ENCODE results near the gene RHCG.

Gene RHCG

GRCh38 chr15:89441295-89441812, 55.0 kb downstream of the RHCG start:
- Histone ChIP-seq H3K4me1 (ENCODE audit: control insufficient read depth, insufficient read depth, low read length) (no peaks in the 10 kb centered on the region), H3K36me3 (ENCODE audit: control insufficient read depth, insufficient read depth, low read length, severe bottlenecking) (no peaks in the 10 kb centered on the region), H3K9ac (ENCODE audit: low read length) (no peak overlapping the region), H3K27me3 (replicated peaks; ENCODE audit: control insufficient read depth, insufficient read depth, low read length) (peaks cover 85% of the 10 kb centered on the region), H3K4me3 (ENCODE audit: low read length) (no peak overlapping the region), H3K9me3 (ENCODE audit: control insufficient read depth, low read length) (no peaks in the 10 kb centered on the region)
- DNase-seq (ENCODE audit: low read depth): no peak

DNA sequence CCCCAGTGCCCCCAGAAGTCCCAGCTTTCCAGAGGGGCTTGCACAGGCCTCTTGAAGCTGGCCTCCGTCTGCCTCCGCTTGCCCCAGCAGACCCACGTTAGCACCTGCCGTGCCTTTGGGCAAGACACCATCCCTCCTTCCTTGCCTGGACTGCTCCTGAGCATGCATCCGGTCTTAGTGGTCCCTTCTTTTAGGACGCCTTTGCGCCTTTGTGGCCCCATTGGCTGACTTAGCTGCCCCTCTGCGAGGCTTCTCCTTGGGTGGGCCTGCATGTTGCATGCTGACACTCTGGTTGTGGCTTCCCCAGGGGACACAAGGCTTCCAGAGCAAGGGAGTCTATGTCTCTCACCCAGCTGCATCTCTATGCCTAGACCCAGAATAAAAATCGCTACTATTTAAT, 56.6 kb downstream of the RHCG start:
- Histone ChIP-seq H3K27me3 (replicated peaks; ENCODE audit: control insufficient read depth, insufficient read depth, low read length) (peaks cover 85% of the 10 kb centered on the region), H3K9ac (ENCODE audit: low read length) (no peak overlapping the region), H3K4me1 (ENCODE audit: control insufficient read depth, insufficient read depth, low read length) (no peaks in the 10 kb centered on the region), H3K36me3 (ENCODE audit: control insufficient read depth, insufficient read depth, low read length, severe bottlenecking) (no peaks in the 10 kb centered on the region), H3K9me3 (ENCODE audit: control insufficient read depth, low read length) (no peaks in the 10 kb centered on the region), H3K4me3 (ENCODE audit: low read length) (no peak overlapping the region)
- no peak for DNase-seq (ENCODE audit: low read depth)

- H3K9ac ChIP-seq (ENCODE audit: low read length): no peak overlapping the region
- H3K9me3 ChIP-seq (ENCODE audit: control insufficient read depth, low read length): no peaks in the 10 kb centered on the region
- no peak overlapping the region for H3K4me3 ChIP-seq (ENCODE audit: low read length)
- H3K4me1 ChIP-seq (ENCODE audit: control insufficient read depth, insufficient read depth, low read length): no peaks in the 10 kb centered on the region
- H3K36me3 ChIP-seq (ENCODE audit: control insufficient read depth, insufficient read depth, low read length, severe bottlenecking): no peaks in the 10 kb centered on the region
- H3K27me3 ChIP-seq (replicated peaks; ENCODE audit: control insufficient read depth, insufficient read depth, low read length): peaks cover 71% of the 10 kb centered on the region
- no peak for DNase-seq (ENCODE audit: low read depth)
Observed at GRCh38 chr15:89436560-89437311, 59.6 kb downstream of the RHCG start.

DNA sequence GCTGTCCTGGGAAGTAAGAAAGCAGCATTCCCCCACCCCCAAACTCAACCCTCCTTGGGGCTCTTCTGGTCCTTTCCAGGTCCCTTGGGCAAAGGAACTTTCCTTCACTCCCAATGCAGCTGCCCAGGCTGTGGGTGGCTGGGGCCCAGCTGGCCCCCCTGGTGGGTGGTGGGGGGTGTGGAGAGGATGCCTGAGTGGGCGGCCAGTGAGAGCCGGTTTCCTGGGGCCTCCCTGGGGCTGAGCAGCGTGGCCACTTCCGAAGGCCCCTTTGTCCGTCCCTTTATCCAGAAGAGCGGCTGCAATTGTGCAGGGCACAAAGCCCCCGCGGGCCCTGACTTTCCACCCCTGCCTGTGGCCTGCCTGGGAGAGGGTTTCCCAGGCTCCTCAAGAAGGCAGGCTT, 61.0 kb downstream of the RHCG start:
- H3K27me3 ChIP-seq (replicated peaks; ENCODE audit: control insufficient read depth, insufficient read depth, low read length): peaks cover 65% of the 10 kb centered on the region
- DNase-seq (ENCODE audit: low read depth): no peak
- no peaks in the 10 kb centered on the region for H3K36me3 ChIP-seq (ENCODE audit: control insufficient read depth, insufficient read depth, low read length, severe bottlenecking)
- H3K4me3 ChIP-seq (ENCODE audit: low read length): no peak overlapping the region
- H3K4me1 ChIP-seq (ENCODE audit: control insufficient read depth, insufficient read depth, low read length): peaks cover 5% of the 10 kb centered on the region
- no peaks in the 10 kb centered on the region for H3K9me3 ChIP-seq (ENCODE audit: control insufficient read depth, low read length)
- no peak overlapping the region for H3K9ac ChIP-seq (ENCODE audit: low read length)

DNA sequence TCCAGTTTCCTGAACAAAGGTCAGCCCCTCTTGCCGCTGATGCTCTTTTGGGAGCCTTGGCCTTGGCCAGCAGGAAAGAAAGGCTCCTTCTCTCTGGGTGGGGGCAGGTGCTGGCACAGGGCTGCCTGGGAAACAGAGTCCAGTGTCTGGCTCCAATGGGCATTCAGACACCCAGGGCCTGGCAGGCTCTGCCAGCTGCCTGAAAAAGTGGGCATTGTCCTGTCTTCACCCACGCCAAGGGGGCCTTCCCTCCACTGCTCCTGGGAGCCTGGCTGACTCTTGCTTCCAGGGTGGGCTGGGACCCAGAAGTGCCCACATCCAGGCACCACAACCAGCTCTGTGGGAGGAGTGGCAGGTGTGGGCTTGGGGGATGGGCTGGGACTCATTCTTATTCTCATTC, 62.7 kb downstream of the RHCG start:
- peaks cover 63% of the 10 kb centered on the region for H3K27me3 ChIP-seq (replicated peaks; ENCODE audit: control insufficient read depth, insufficient read depth, low read length)
- no peak for DNase-seq (ENCODE audit: low read depth)

DNA sequence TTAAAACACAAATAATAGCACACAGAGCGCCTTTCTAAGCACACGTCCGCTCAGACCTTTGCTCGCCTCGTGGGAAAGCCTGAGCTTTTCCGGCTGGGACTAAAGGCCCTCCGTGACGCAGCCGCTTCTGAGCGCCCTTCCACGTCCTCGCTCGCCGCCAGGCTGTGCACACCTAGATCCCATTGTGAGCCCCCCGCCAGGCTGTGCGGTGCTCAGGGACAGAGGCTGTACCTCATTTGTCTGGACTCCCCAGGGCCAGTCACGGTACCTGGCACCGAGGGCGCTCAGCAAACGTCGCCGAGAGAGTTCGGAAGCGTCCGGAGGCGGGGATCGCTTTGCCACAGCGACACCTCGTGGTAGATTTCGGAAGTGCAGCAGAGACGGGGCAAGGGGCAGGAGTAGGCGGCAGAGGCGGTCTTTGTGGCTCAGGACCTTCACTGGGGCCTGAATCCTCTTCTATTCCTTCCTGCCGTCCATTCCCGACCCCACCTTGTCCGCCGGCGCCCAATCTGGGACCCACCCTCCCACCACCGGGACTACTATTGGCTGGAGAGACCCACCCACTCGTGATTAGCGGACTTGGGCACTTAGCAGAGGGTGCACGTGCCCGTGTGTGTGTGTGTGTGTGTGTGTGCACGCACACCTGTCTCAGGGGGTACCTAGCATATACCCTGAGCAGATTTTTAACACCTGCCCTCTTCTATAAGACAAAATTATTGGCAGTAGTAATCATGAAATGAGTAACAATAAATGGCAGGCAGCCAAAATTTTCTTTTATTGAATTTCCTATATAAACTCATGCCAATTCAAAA, 65.6 kb downstream of the RHCG start:
- H3K9ac ChIP-seq (ENCODE audit: low read length): peak overlapping the region; percentile 54
- no peaks in the 10 kb centered on the region for H3K9me3 ChIP-seq (ENCODE audit: control insufficient read depth, low read length)
- H3K4me1 ChIP-seq (ENCODE audit: control insufficient read depth, insufficient read depth, low read length): peaks cover 7% of the 10 kb centered on the region
- H3K4me3 ChIP-seq (ENCODE audit: low read length): peak overlapping the region; percentile 78
- H3K36me3 ChIP-seq (ENCODE audit: control insufficient read depth, insufficient read depth, low read length, severe bottlenecking): no peaks in the 10 kb centered on the region
- H3K27me3 ChIP-seq (replicated peaks; ENCODE audit: control insufficient read depth, insufficient read depth, low read length): peaks cover 56% of the 10 kb centered on the region
- DNase-seq (ENCODE audit: low read depth): peak; percentile 90

More for the DNA sequence above, 62.7 kb downstream of the RHCG start:
- Histone ChIP-seq H3K9ac (ENCODE audit: low read length) (no peak overlapping the region), H3K9me3 (ENCODE audit: control insufficient read depth, low read length) (no peaks in the 10 kb centered on the region), H3K4me1 (ENCODE audit: control insufficient read depth, insufficient read depth, low read length) (peaks cover 7% of the 10 kb centered on the region), H3K4me3 (ENCODE audit: low read length) (no peak overlapping the region), H3K36me3 (ENCODE audit: control insufficient read depth, insufficient read depth, low read length, severe bottlenecking) (no peaks in the 10 kb centered on the region)

GRCh38 chr15:89429986-89430385, 66.4 kb downstream of the RHCG start:
- Histone ChIP-seq H3K27me3 (replicated peaks; ENCODE audit: control insufficient read depth, insufficient read depth, low read length) (peaks cover 56% of the 10 kb centered on the region), H3K4me3 (ENCODE audit: low read length) (no peak overlapping the region), H3K4me1 (ENCODE audit: control insufficient read depth, insufficient read depth, low read length) (peaks cover 7% of the 10 kb centered on the region), H3K9ac (ENCODE audit: low read length) (no peak overlapping the region), H3K36me3 (ENCODE audit: control insufficient read depth, insufficient read depth, low read length, severe bottlenecking) (no peaks in the 10 kb centered on the region), H3K9me3 (ENCODE audit: control insufficient read depth, low read length) (no peaks in the 10 kb centered on the region)
- no peak for DNase-seq (ENCODE audit: low read depth)

- Histone ChIP-seq H3K36me3 (ENCODE audit: control insufficient read depth, insufficient read depth, low read length, severe bottlenecking) (no peaks in the 10 kb centered on the region), H3K9ac (ENCODE audit: low read length) (no peak overlapping the region), H3K4me3 (ENCODE audit: low read length) (no peak overlapping the region), H3K4me1 (ENCODE audit: control insufficient read depth, insufficient read depth, low read length) (peaks cover 7% of the 10 kb centered on the region), H3K9me3 (ENCODE audit: control insufficient read depth, low read length) (no peaks in the 10 kb centered on the region), H3K27me3 (replicated peaks; ENCODE audit: control insufficient read depth, insufficient read depth, low read length) (peaks cover 54% of the 10 kb centered on the region)
- no peak for DNase-seq (ENCODE audit: low read depth)
Observed at GRCh38 chr15:89429023-89429422, 67.4 kb downstream of the RHCG start.

DNA sequence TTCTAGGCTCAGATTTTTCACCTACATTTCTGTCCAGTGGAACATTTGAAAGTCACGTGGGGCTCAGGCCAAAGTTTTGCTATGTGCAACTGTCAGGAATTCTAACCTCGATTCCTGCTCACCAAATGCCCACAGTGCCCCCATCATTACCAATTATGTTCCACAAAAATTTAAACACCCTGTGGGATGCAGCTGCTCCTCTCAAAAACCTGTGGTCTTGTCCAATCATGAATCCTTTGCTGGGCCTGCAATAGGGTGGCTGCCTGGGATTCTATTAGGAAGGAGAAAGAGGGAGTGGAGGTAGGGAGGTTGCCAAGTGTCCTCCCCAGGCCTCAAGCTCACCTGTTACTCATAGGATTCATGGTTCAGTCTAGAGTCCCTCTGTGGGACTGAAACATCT, 68.1 kb downstream of the RHCG start:
- Histone ChIP-seq H3K36me3 (ENCODE audit: control insufficient read depth, insufficient read depth, low read length, severe bottlenecking) (no peaks in the 10 kb centered on the region), H3K27me3 (replicated peaks; ENCODE audit: control insufficient read depth, insufficient read depth, low read length) (peaks cover 55% of the 10 kb centered on the region), H3K9ac (ENCODE audit: low read length) (no peak overlapping the region), H3K9me3 (ENCODE audit: control insufficient read depth, low read length) (no peaks in the 10 kb centered on the region), H3K4me1 (ENCODE audit: control insufficient read depth, insufficient read depth, low read length) (peaks cover 7% of the 10 kb centered on the region), H3K4me3 (ENCODE audit: low read length) (no peak overlapping the region)
- no peak for DNase-seq (ENCODE audit: low read depth)

DNA sequence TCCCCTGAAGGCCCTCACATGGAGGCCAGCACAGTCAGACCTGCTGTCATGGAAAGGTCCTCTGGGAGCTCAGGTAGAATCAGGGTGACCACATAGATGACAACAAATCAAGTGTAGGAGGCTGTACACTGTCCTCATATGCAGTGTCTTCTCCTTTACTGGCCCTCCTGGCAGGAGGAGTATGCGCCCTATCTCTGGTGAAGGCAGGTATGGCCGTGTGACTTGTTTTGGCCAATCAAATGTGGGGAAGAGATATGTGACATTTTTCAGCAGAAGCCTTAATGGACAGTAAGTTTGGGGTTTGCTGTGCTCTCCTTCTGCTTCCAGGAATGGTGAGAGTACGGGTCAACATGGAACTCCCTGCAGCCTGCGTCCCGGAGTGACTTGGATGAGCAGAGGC, 69.9 kb downstream of the RHCG start:
- Histone ChIP-seq H3K4me3 (ENCODE audit: low read length) (no peak overlapping the region), H3K4me1 (ENCODE audit: control insufficient read depth, insufficient read depth, low read length) (peaks cover 7% of the 10 kb centered on the region), H3K36me3 (ENCODE audit: control insufficient read depth, insufficient read depth, low read length, severe bottlenecking) (no peaks in the 10 kb centered on the region), H3K9me3 (ENCODE audit: control insufficient read depth, low read length) (no peaks in the 10 kb centered on the region), H3K9ac (ENCODE audit: low read length) (no peak overlapping the region), H3K27me3 (replicated peaks; ENCODE audit: control insufficient read depth, insufficient read depth, low read length) (peaks cover 70% of the 10 kb centered on the region)
- DNase-seq (ENCODE audit: low read depth): no peak

GRCh38 chr15:89423981-89424380, 72.4 kb downstream of the RHCG start:
- Histone ChIP-seq H3K9ac (ENCODE audit: low read length) (no peak overlapping the region), H3K4me1 (ENCODE audit: control insufficient read depth, insufficient read depth, low read length) (no peaks in the 10 kb centered on the region), H3K27me3 (replicated peaks; ENCODE audit: control insufficient read depth, insufficient read depth, low read length) (peaks cover 85% of the 10 kb centered on the region), H3K9me3 (ENCODE audit: control insufficient read depth, low read length) (no peaks in the 10 kb centered on the region), H3K36me3 (ENCODE audit: control insufficient read depth, insufficient read depth, low read length, severe bottlenecking) (no peaks in the 10 kb centered on the region), H3K4me3 (ENCODE audit: low read length) (no peak overlapping the region)
- DNase-seq (ENCODE audit: low read depth): no peak

Measured in adipocyte (in vitro differentiated cells).